Parathyroid adenoma (tissue), 2 donors: ENCODE data around the gene PTPRH.
"Not testable (repeated sequence)": the region's sequence is repeated elsewhere in the genome, so short reads cannot be mapped to it uniquely, and the experiment has no call there.

Experiments
- H2AFZ ChIP-seq: fragments of 300-600 bp; sonication (generic); one replicate; pipeline ENCODE4 v1.7.0; 2017; ENCODE audit warnings: antibody characterized with exemption, mild to moderate bottlenecking
- H3K27ac ChIP-seq: fragments of 300-600 bp; sonication (generic); one replicate; pipeline ENCODE4 v1.7.0; 2017
- H3K27me3 ChIP-seq: fragments of 300-600 bp; sonication (generic); one replicate; pipeline ENCODE4 v1.7.0; 2017; ENCODE audit warnings: low read length; ENCODE audit not compliant: control insufficient read depth, insufficient read depth
- H3K36me3 ChIP-seq: fragments of 300-600 bp; sonication (generic); one replicate; pipeline ENCODE4 v1.7.0; 2017; ENCODE audit warnings: low read length; ENCODE audit not compliant: control insufficient read depth, insufficient read depth
- H3K4me1 ChIP-seq: fragments of 300-600 bp; sonication (generic); one replicate; pipeline ENCODE4 v1.7.0; 2017; ENCODE audit warnings: control low read depth
- H3K4me2 ChIP-seq: fragments of 300-600 bp; sonication (generic); one replicate; pipeline ENCODE4 v1.7.0; 2017; ENCODE audit warnings: low read length
- H3K4me3 ChIP-seq: fragments of 300-600 bp; sonication (generic); one replicate; pipeline ENCODE4 v1.7.0; 2017; ENCODE audit warnings: low read depth, low read length
- H3K79me2 ChIP-seq: fragments of 300-600 bp; sonication (generic); one replicate; pipeline ENCODE4 v1.7.0; 2017; ENCODE audit warnings: control low read depth
- H3K9ac ChIP-seq: fragments of 300-600 bp; sonication (generic); one replicate; pipeline ENCODE4 v1.7.0; 2017; ENCODE audit warnings: mild to moderate bottlenecking
- H3K9me3 ChIP-seq: fragments of 300-600 bp; sonication (generic); one replicate; pipeline ENCODE4 v1.7.0; 2017; ENCODE audit warnings: low read length; ENCODE audit not compliant: control insufficient read depth
- TF ChIP-seq, protein P1 (sequence below): fragments of 300-600 bp; sonication (generic); IDR thresholded peaks from one replicate; pipeline ENCODE4 v1.7.0; 2017; ENCODE audit warnings: antibody characterized with exemption, mild to moderate bottlenecking
- donor health status: primary hyperparathyroidism.

PTPRH gene

DNA sequence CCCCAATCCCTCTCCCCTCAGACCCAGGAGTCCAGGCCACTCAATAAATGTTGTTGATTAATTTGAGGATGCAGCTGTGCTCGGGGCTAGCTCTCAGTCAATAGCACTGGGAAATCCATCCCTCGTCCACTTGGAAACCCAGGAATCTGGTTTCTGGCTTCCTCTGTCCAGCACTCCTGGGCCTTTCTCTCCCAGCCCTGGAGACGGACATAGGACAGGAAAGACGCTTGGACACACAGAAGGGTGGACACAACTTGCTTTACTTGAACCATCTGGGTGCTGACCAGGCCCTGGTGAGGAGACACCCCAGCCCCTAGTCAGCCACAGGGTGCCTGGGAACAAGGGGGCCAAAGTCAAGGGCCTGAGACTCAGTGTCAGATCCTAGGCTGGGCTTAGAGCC, 50.9 kb downstream of the PTPRH start:
- TF ChIP-seq, protein P1, sequence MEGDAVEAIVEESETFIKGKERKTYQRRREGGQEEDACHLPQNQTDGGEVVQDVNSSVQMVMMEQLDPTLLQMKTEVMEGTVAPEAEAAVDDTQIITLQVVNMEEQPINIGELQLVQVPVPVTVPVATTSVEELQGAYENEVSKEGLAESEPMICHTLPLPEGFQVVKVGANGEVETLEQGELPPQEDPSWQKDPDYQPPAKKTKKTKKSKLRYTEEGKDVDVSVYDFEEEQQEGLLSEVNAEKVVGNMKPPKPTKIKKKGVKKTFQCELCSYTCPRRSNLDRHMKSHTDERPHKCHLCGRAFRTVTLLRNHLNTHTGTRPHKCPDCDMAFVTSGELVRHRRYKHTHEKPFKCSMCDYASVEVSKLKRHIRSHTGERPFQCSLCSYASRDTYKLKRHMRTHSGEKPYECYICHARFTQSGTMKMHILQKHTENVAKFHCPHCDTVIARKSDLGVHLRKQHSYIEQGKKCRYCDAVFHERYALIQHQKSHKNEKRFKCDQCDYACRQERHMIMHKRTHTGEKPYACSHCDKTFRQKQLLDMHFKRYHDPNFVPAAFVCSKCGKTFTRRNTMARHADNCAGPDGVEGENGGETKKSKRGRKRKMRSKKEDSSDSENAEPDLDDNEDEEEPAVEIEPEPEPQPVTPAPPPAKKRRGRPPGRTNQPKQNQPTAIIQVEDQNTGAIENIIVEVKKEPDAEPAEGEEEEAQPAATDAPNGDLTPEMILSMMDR: no peak
- no peak overlapping the region for H3K4me3 ChIP-seq
- no peaks in the 10 kb centered on the region for H3K27me3 ChIP-seq
- no peak overlapping the region for H3K4me2 ChIP-seq
- no peaks in the 10 kb centered on the region for H3K79me2 ChIP-seq
- no peak overlapping the region for H3K9ac ChIP-seq
- H3K36me3 ChIP-seq: no peaks in the 10 kb centered on the region
- no peak overlapping the region for H2AFZ ChIP-seq
- no peaks in the 10 kb centered on the region for H3K9me3 ChIP-seq
- H3K27ac ChIP-seq: no peak overlapping the region
- H3K4me1 ChIP-seq: no peaks in the 10 kb centered on the region

DNA sequence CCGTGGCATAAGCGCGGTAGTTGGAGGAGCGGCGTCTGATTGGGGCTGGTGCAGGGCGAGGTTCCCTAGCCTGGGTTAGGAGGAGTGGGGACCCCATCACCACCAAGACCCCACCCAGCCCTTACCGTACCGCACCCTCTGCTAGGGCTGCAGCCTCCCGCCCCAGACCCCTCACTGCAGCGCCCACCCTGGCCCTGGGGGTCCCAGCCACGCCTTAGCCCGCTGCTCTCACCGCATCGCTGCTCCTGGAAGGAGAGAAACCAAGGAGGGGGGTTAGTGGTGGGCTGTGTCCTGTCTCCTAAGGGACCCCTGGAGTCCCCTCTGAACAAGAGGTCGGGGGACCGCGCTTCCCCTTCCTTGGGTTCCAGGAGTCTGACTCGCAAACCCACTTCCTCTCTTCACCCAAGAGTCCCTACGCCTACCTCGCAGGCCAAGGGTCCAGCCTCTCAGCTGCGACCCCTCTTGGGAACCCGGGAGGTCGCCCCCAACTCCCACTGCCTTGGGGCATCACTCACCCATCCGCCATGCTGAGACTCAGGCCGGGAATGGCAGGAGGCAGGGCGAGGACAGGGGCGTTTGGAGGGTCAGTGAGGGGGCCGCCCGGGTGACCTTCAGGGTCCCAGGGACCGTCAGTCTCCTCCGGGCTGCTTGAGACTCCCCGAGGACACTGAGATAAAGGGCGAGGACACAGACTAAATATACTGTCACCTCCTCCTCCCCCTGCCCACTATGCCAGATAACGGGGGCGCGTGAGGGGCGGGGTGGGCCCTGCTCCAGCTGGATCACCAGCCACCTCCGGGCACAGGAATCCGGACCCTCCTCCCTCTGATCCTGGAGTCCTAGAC, 52.0 kb downstream of the PTPRH start, which contains the start of gene TNNI3:
TNNI3 (minus strand) TSS at position 669 of the 845 bp plus-strand sequence; CDS start at position 526, 143 bp downstream.
- TF ChIP-seq, protein P1: no peak
- Histone ChIP-seq H3K36me3 (no peaks in the 10 kb centered on the region), H3K4me2 (peak within 1 kb of the TSS; percentile 69), H2AFZ (peak within 1 kb of the TSS; percentile 65), H3K27ac (no peak within 1 kb of the TSS), H3K9ac (no peak within 1 kb of the TSS), H3K9me3 (no peaks in the 10 kb centered on the region), H3K4me3 (peak within 1 kb of the TSS; percentile 52), H3K27me3 (no peaks in the 10 kb centered on the region), H3K4me1 (no peaks in the 10 kb centered on the region), H3K79me2 (no peaks in the 10 kb centered on the region)

DNA sequence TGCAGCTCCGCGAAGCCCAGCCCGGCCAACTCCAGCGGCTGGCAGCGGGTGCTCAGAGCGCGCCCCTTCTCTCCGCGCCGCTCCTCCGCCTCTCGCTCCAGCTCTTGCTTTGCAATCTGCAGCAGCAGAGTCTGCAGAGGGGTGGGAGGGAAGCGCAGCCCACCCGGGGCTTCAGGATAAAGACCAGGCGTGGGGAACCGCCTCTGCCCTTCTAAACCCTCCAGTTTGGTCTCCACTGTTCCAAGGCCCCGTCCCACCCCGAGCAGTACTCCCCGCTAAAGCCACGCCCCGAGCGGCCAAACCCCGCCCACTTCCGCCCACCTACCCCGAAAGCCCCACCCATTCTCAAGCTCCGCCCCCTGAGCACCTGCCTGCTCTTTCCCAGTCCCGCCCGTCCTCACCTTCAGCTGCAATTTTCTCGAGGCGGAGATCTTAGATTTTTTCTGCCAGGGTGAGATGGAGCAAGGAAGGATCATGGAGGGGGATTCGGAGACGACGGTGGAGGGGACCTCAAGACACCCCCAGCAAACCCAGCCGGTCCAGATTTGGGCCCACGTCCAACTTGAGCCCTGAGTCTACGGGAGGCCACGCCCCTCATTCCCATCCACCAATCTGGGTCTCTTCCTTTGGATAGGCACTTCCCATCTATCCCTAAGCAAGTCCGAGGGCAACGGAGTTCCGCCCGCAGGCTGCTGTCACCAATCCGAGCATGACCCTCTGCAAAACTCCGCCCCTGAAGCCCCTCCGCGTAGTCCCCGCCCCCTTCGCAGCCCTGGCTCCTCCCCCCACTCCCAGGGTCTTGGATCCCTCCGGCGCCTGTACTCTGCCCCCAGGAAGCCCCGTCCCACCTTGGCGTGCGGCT, 52.9 kb downstream of the PTPRH start:
- TF ChIP-seq, protein P1: no peak
- peak overlapping the region; percentile 69 for H3K4me2 ChIP-seq
- no peaks in the 10 kb centered on the region for H3K27me3 ChIP-seq
- no peaks in the 10 kb centered on the region for H3K36me3 ChIP-seq
- peak overlapping the region; percentile 52 for H3K4me3 ChIP-seq
- no peaks in the 10 kb centered on the region for H3K79me2 ChIP-seq
- no peak overlapping the region for H3K27ac ChIP-seq
- H3K9ac ChIP-seq: no peak overlapping the region
- no peaks in the 10 kb centered on the region for H3K4me1 ChIP-seq
- H3K9me3 ChIP-seq: no peaks in the 10 kb centered on the region
- peak overlapping the region; percentile 65 for H2AFZ ChIP-seq

DNA sequence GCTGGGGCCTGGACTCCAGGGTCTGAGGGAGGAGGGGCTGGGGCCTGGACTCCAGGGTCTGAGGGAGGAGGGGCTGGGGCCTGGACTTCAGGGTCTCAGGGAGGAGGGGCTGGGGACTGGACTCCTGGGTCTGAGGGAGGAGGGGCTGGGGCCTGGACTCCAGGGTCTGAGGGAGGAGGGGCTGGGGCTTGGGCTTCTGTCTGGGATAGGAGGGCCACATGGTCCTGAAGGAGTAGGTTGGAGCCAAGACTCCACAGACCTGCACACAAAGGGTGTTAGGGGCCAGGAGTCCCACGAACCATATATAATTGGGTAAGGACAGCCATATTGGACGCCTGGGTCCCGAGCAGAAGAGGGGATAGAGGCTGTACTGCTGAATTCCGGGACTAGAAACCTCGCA, 53.5 kb downstream of the PTPRH start:
- H3K4me3 ChIP-seq: peak overlapping the region; percentile 52
- H3K4me1 ChIP-seq, H3K27me3 ChIP-seq, H3K9ac ChIP-seq, H3K79me2 ChIP-seq, H3K9me3 ChIP-seq, H3K36me3 ChIP-seq, H3K27ac ChIP-seq: not testable (repeated sequence)
- peak overlapping the region; percentile 65 for H2AFZ ChIP-seq
- H3K4me2 ChIP-seq: peak overlapping the region; percentile 69

DNA sequence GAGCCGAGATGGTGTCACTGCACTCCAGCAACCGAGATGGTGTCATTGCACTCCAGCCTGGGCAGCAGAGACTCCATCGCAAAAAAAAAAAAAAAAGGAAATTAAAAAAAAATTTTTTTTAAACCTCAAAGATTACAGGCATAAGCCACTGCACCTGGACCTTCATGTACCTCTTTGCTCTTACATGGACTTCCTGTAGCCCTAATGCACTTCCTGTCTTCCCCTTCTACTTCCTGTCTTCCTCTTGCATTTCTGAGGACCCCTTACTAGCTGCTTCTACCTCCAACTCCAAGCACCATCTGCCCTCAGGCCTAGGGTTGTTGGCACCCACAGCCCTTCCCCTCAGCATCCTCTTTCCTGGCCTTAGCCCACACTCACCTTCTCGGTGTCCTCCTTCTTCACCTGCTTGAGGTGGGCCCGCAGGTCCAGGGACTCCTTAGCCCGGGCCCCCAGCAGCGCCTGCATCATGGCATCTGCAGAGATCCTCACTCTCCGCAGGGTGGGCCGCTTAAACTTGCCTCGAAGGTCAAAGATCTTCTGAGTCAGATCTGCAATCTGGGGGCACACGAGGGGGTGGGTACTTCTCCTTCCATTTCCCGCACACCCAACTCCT, 55.5 kb downstream of the PTPRH start:
- Histone ChIP-seq H2AFZ (no peak overlapping the region), H3K4me1 (no peaks in the 10 kb centered on the region), H3K9me3 (no peaks in the 10 kb centered on the region), H3K9ac (no peak overlapping the region), H3K4me2 (no peak overlapping the region), H3K79me2 (no peaks in the 10 kb centered on the region), H3K27ac (no peak overlapping the region), H3K27me3 (no peaks in the 10 kb centered on the region), H3K4me3 (no peak overlapping the region), H3K36me3 (no peaks in the 10 kb centered on the region)
- TF ChIP-seq, protein P1: no peak
